GM12878 (cell line): ENCODE results near the gene GSTM2. TPM values are rescaled to one million over a fixed set of nuclear protein-coding genes. Genes with fewer than 3 reads are reported as not detected.
"Not testable (repeated sequence)": the region's sequence is repeated elsewhere in the genome, so short reads cannot be mapped to it uniquely, and the experiment has no call there.

Experiments used
- ATAC-seq: fragments of 200-7000 bp; cut with Tn5 transposase; 3 replicates; pipeline ENCODE4 v1.9.1; 2020; ENCODE audit warnings: mild to moderate bottlenecking, moderate library complexity
- BruUV-seq: library from RNA; stranded (reverse); fragments of 400-500 nt; replicated peaks from 2 replicates; lab custom pipeline; 2021; lab: Mats Ljungman, UMichigan
- CTCF ChIA-PET: fragments of 300-600 bp; sonication (Branson Sonifier 250); formaldehyde crosslinking; extraction: SDS; loops from one replicate; lab custom pipeline; 2021; ENCODE audit warnings: inconsistent platforms; lab: Yijun Ruan, JAX
- POLR2A ChIA-PET: fragments of 350-600 bp; formaldehyde crosslinking; extraction: SDS; loops from one replicate; lab custom pipeline; 2021; ENCODE audit warnings: inconsistent platforms; lab: Charles Lee
- RAD21 ChIA-PET: fragments of 300-600 bp; sonication (Branson Sonifier 250); formaldehyde crosslinking; loops from one replicate; lab custom pipeline; 2023; ENCODE audit warnings: antibody characterized with exemption; ENCODE audit not compliant: unreplicated experiment; lab: Charles Lee
- SMC1A ChIA-PET: fragments of 300-600 bp; sonication (Branson Sonifier 250); formaldehyde crosslinking; loops from one replicate; lab custom pipeline; 2023; ENCODE audit not compliant: unreplicated experiment, uncharacterized antibody; lab: Charles Lee
- DNase-seq: peaks from one replicate; pipeline ENCODE4 v3.0.0-alpha.2; 2011; ENCODE audit warnings: low read depth, low spot score
- FAIRE-seq: peaks from 3 replicates; lab custom pipeline; 2011; peaks lifted over from hg19 to GRCh38; lab: Jason Lieb, UNC
- H2AFZ ChIP-seq: 2 replicates; pipeline ENCODE4 v1.6.0; 2011; ENCODE audit warnings: low read depth, low read length, control low read depth; ENCODE audit not compliant: control insufficient read depth
- H3K27ac ChIP-seq: 2 replicates; pipeline ENCODE4 v1.5.1; 2011; ENCODE audit warnings: control low read depth; ENCODE audit not compliant: control insufficient read depth, insufficient read depth
- H3K27me3 ChIP-seq, 2 experiments: replicated peaks in 1 of 2; 2 replicates each; pipeline versions ENCODE4 v1.6.0 to v1.6.1; 2011; ENCODE audit warnings: low read length in 1 of 2; ENCODE audit not compliant: control insufficient read depth in 2 of 2, insufficient read depth in 2 of 2
- H3K36me3 ChIP-seq, 2 experiments: 2 replicates each; pipeline ENCODE4 v1.5.1; 2011; ENCODE audit warnings: low read length in 1 of 2; ENCODE audit not compliant: control insufficient read depth in 2 of 2, insufficient read depth in 2 of 2
- H3K4me1 ChIP-seq: 2 replicates; pipeline ENCODE4 v1.6.1; 2011; ENCODE audit warnings: mild to moderate bottlenecking, low read length, moderate library complexity, mixed read lengths; ENCODE audit not compliant: control insufficient read depth, insufficient read depth
- H3K4me2 ChIP-seq: 2 replicates; pipeline ENCODE4 v1.6.0; 2011; ENCODE audit warnings: control low read depth; ENCODE audit not compliant: control insufficient read depth, insufficient read depth
- H3K4me3 ChIP-seq: fragments of 200-600 bp; sonication (generic); 2 replicates; pipeline ENCODE4 v1.5.1; 2016
- H3K79me2 ChIP-seq: 2 replicates; pipeline ENCODE4 v1.6.0; 2011; ENCODE audit warnings: low read length; ENCODE audit not compliant: control insufficient read depth, insufficient read depth
- H3K9ac ChIP-seq: 2 replicates; pipeline ENCODE4 v1.8.0; 2011; ENCODE audit warnings: low read length, control low read depth, mixed read lengths; ENCODE audit not compliant: control insufficient read depth, insufficient read depth
- H3K9me3 ChIP-seq: replicated peaks from 3 replicates; pipeline ENCODE4 v1.5.1; 2011; ENCODE audit warnings: mild to moderate bottlenecking, low read length; ENCODE audit not compliant: control insufficient read depth, insufficient read depth
- H4K20me1 ChIP-seq: 2 replicates; pipeline ENCODE4 v1.6.0; 2011; ENCODE audit not compliant: control insufficient read depth, insufficient read depth
- CHD2 ChIP-seq: IDR thresholded peaks from 2 replicates; pipeline ENCODE4 v1.6.1; 2011; ENCODE audit warnings: low read depth, low read length, improper control_type of control experiment, borderline replicate concordance
- HCFC1 ChIP-seq: fragments of 150-350 bp; IDR thresholded peaks from 2 replicates; pipeline ENCODE4 v1.6.1; 2014; ENCODE audit warnings: low read length
- HDGF ChIP-seq: fragments of 450-650 bp; IDR thresholded peaks from 2 replicates; pipeline ENCODE4 v1.6.1; 2016; ENCODE audit warnings: antibody characterized with exemption
- ZNF384 ChIP-seq: IDR thresholded peaks from 2 replicates; pipeline ENCODE4 v1.6.1; 2012; ENCODE audit warnings: low read depth, mild to moderate bottlenecking, low read length, improper control_type of control experiment, borderline replicate concordance
- WGBS: methylation state at CpG from one replicate; pipeline ENCODE4 v1.1.6; 2016; ENCODE audit warnings: low lambda C conversion rate; ENCODE audit not compliant: insufficient replicate concordance, insufficient coverage; ENCODE audit errors: missing lambda C conversion rate; 5-methylcytosine and 5-hydroxymethylcytosine counted together
- in situ Hi-C: fragments of 300-500 bp; cut with MboI; formaldehyde crosslinking; loops from 9 replicates; pipeline ENCODE4 v1.14.3; 2018; ENCODE audit warnings: mixed read lengths
- intact Hi-C: fragments of 100-400 bp; cut with micrococcal nuclease; formaldehyde crosslinking; loops from one replicate; pipeline ENCODE4 v1.14.2; 2022; ENCODE audit not compliant: unreplicated experiment
- polyA plus RNA-seq, 11 experiments: library from polyadenylated mRNA; depleted of rRNA in 4 of 11; unstranded in 6 of 11; stranded (reverse) in 5 of 11; fragments of >200 nt; fragmentation: Nextera tagmentation in 4 of 11; fragmentation: Illumina TruSeq in 1 of 11; extraction: Ambion mirVana in 4 of 11; extraction: Trizol in 1 of 11; gene quantifications; 1 replicate in 1 of 11; 2 replicates in 10 of 11; pipeline versions ENCODE4 v1.2.1 to v1.2.3, GENCODE V29; 2011 to 2016; ENCODE audit warnings: inconsistent platforms in 2 of 11, missing spikeins in 2 of 11, low read depth in 1 of 11
- total RNA-seq, 4 experiments: library from RNA; depleted of rRNA in 3 of 4; stranded (reverse); fragments of >200 nt in 3 of 4; fragmentation: Illumina TruSeq in 1 of 4; extraction: Trizol in 1 of 4; gene quantifications; 2 replicates each; pipeline versions ENCODE4 v1.2.1 to v1.2.3, GENCODE V29; 2013 to 2021
- TF ChIP-seq, protein P1 (sequence below): fragments of 450-650 bp; IDR thresholded peaks from 2 replicates; pipeline ENCODE4 v1.6.1; 2017; ENCODE audit warnings: mild to moderate bottlenecking, moderate library complexity

GSTM2 gene
- total and polyA plus RNA-seq, 10 of the 15 experiments (the other 5 are each of a cell fraction or from before 2014, with no cell fraction given) = 8.3 to 32.3 (median 20.2) TPM

DNA sequence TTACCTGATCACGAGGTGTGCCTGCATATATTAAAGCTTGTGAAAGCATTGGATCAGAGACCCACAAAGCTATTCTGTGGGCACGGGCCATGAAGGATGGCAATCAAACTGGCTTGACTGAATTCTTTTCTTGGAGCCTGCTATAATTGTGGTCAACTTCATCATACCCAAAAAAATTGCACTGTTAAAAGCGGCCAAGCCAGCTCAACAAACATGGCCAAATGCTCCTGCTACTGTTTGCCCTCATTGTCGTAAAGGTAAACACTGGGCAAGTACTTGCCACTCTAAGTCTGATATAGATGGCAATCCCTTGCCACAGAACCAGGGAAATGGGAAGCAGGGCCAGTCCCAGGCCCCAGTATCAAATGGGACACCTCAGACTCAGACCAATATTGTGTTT lies 37.6 kb downstream of the GSTM2 start:
- H4K20me1 ChIP-seq = no peaks in the 10 kb centered on the region
- ChIA-PET SMC1A (no interaction called here), CTCF (interaction anchor here (1.9 kb wide), 1 partner anchor 65 kb away, joined by 4 read pairs; no protein-coding TSS in a partner anchor), POLR2A (no interaction called here), RAD21 (no interaction called here)
- ATAC-seq = no peak
- no peak overlapping the region for H2AFZ ChIP-seq
- H3K9ac ChIP-seq = no peak overlapping the region
- H3K4me1 ChIP-seq = no peaks in the 10 kb centered on the region
- H3K9me3 ChIP-seq = peaks cover 1% of the 10 kb centered on the region; the same call in 2 of the 3 replicates
- 60% methylated on average over 4 of the region's 4 CpGs for WGBS
- no peaks in the 10 kb centered on the region for H3K79me2 ChIP-seq
- DNase-seq = no peak
- H3K4me3 ChIP-seq = no peak overlapping the region
- no peak for FAIRE-seq
- no peak overlapping the region for H3K4me2 ChIP-seq
- H3K27ac ChIP-seq = no peak overlapping the region
- no peaks in the 10 kb centered on the region for H3K27me3 ChIP-seq
- in situ Hi-C loops = no loop called here
- TF ChIP-seq, protein P1, sequence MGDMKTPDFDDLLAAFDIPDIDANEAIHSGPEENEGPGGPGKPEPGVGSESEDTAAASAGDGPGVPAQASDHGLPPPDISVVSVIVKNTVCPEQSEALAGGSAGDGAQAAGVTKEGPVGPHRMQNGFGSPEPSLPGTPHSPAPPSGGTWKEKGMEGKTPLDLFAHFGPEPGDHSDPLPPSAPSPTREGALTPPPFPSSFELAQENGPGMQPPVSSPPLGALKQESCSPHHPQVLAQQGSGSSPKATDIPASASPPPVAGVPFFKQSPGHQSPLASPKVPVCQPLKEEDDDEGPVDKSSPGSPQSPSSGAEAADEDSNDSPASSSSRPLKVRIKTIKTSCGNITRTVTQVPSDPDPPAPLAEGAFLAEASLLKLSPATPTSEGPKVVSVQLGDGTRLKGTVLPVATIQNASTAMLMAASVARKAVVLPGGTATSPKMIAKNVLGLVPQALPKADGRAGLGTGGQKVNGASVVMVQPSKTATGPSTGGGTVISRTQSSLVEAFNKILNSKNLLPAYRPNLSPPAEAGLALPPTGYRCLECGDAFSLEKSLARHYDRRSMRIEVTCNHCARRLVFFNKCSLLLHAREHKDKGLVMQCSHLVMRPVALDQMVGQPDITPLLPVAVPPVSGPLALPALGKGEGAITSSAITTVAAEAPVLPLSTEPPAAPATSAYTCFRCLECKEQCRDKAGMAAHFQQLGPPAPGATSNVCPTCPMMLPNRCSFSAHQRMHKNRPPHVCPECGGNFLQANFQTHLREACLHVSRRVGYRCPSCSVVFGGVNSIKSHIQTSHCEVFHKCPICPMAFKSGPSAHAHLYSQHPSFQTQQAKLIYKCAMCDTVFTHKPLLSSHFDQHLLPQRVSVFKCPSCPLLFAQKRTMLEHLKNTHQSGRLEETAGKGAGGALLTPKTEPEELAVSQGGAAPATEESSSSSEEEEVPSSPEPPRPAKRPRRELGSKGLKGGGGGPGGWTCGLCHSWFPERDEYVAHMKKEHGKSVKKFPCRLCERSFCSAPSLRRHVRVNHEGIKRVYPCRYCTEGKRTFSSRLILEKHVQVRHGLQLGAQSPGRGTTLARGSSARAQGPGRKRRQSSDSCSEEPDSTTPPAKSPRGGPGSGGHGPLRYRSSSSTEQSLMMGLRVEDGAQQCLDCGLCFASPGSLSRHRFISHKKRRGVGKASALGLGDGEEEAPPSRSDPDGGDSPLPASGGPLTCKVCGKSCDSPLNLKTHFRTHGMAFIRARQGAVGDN = no peak
- TF ChIP-seq CHD2 (no peak), HDGF (no peak), HCFC1 (no peak), ZNF384 (no peak)
- BruUV-seq = no TSS peak
- intact Hi-C loops = no loop called here
- H3K36me3 ChIP-seq = no peaks in the 10 kb centered on the region

DNA sequence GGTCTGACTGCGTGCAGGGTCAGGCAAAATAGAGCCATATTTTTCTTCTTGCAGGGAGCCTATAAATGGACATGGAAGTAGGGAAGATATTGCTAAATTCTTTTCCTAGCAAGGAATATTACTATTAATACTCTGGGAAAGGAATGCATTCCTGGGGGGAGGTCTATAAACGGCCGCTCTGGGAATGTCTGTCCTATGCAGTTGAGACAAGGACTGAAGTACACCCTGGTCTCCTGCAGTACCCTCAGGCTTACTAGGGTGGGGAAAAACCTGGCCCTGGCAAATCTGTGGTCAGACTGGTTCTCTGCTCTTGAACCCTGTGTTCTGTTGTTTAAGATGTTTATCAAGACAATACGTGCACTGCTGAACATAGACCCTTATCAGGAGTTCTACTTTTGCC lies 41.1 kb downstream of the GSTM2 start:
- ATAC-seq, H3K27me3 ChIP-seq, in situ Hi-C loops, intact Hi-C loops, H3K79me2 ChIP-seq, H3K4me3 ChIP-seq, SMC1A ChIA-PET, BruUV-seq, RAD21 ChIA-PET, H3K4me1 ChIP-seq, H3K27ac ChIP-seq, H4K20me1 ChIP-seq, H3K9ac ChIP-seq, H3K9me3 ChIP-seq, DNase-seq, H3K4me2 ChIP-seq, H3K36me3 ChIP-seq, FAIRE-seq, H2AFZ ChIP-seq, CTCF ChIA-PET: not testable (repeated sequence)
- POLR2A ChIA-PET = interaction anchor here (0.6 kb wide), 1 partner anchor 696 kb away, joined by 4 read pairs; no protein-coding TSS in a partner anchor
- WGBS = 66% methylated on average over 4 of the region's 4 CpGs

DNA sequence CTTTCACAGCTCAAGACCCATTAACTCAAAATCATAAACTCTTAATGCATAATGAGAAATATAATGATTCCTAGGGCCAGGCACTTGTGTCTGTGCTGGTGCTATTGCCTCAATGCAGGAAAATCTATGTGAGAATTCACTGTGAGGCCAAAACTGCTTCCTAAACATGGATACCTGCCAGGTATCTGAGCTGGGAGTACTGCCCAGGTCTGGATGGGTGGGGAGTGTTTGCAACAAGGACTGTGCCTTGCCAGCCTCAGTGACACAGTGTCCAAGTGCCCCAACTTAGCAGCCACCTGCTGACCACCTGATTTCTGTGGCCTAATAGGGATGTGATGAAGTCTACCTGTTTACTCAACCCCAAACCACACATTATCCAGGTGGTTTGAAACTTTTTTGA lies 42.0 kb downstream of the GSTM2 start:
- ATAC-seq, H3K4me3 ChIP-seq, H3K9me3 ChIP-seq, DNase-seq, H4K20me1 ChIP-seq, H3K4me2 ChIP-seq, H2AFZ ChIP-seq, H3K27ac ChIP-seq, BruUV-seq, H3K4me1 ChIP-seq, in situ Hi-C loops, H3K79me2 ChIP-seq, H3K36me3 ChIP-seq, H3K9ac ChIP-seq, FAIRE-seq, SMC1A ChIA-PET, intact Hi-C loops, RAD21 ChIA-PET, H3K27me3 ChIP-seq: not testable (repeated sequence)
- ChIA-PET POLR2A (interaction anchor here (0.6 kb wide), 1 partner anchor 697 kb away, joined by 4 read pairs; no protein-coding TSS in a partner anchor), CTCF (interaction anchor here (0.6 kb wide), 1 partner anchor 319 kb away, joined by 3 read pairs; no protein-coding TSS in a partner anchor)
